Lower leg skin (tissue), 3 donors: ENCODE measurements around the gene PDZD2.

ENCODE experiments used
- CTCF ChIP-seq, 3 donors: fragments of 450-650 bp; IDR thresholded peaks; one replicate each; pipeline ENCODE4 v1.5.1; 2016; ENCODE audit warnings: antibody characterized with exemption in 3 of 3, mild to moderate bottlenecking in 3 of 3, moderate library complexity in 2 of 3
- POLR2A ChIP-seq, 2 donors: fragments of 450-650 bp; IDR thresholded peaks; one replicate each; pipeline ENCODE4 v1.6.1; 2016 to 2017; ENCODE audit warnings: antibody characterized with exemption in 2 of 2, mild to moderate bottlenecking in 1 of 2, moderate library complexity in 1 of 2

DNA sequence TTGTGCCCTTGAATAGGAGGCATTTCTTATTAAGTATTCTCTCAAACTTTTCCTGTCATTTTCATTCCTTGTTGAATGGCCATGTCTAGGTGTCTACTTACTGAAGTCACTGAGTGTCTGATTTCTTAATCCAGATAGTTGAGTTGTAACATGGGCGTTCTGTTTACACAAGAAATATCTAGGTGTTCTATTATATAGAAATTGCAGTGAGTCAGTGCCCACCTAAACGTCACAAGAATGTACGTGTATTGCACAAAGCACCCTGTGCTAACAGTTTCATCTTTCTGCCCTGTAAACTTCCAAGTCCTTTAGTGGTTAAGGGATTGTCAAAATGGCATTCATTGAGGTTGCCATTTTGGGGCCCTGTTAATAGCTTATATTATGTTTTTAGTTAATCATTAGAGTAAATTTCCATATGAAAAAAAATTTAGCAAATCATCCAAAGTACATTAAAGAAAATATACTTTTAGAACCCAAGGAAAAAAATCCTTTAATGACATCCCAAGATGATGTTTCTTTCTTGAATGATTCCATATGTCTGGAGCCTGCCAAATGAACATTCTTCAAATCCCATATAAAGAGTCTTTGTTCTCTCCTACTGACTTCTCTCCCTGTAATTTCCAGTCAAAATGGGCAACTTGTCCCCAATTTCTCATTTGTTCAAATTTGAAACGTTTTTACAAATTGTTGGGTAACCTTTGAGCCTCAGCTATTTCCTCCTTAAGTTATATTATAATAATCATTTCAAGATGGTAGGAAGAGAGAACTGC, 421.0 kb downstream of the PDZD2 start:
- TF ChIP-seq POLR2A (IDR thresholded peaks at IDR 0.05) (no peak), CTCF (IDR thresholded peaks at IDR 0.05) (no peak)
